Bronchial epithelial cell (primary cell): ENCODE results near the gene BAHCC1. TPM values are rescaled to one million over a fixed set of nuclear protein-coding genes. Genes with fewer than 3 reads are reported as not detected.

Experiments used
- DNase-seq: peaks from one replicate; pipeline ENCODE4 v3.0.0-alpha.2; 2010; ENCODE audit warnings: low read depth
- FAIRE-seq: peaks from 2 replicates; lab custom pipeline; 2011; peaks lifted over from hg19 to GRCh38; lab: Jason Lieb, UNC
- H3K27me3 ChIP-seq: 2 replicates; pipeline ENCODE4 v1.5.1; 2011; ENCODE audit warnings: low read length; ENCODE audit not compliant: control insufficient read depth, insufficient read depth
- H3K36me3 ChIP-seq: 2 replicates; pipeline ENCODE4 v1.5.1; 2011; ENCODE audit warnings: low read length; ENCODE audit not compliant: control insufficient read depth, insufficient read depth
- H3K4me3 ChIP-seq: 2 replicates; pipeline ENCODE4 v1.5.1; 2011; ENCODE audit warnings: mild to moderate bottlenecking, low read depth, low read length, control low read depth
- CTCF ChIP-seq: IDR thresholded peaks from 2 replicates; pipeline ENCODE4 v1.5.1; 2011; ENCODE audit warnings: mild to moderate bottlenecking, moderate library complexity, low read length, control low read depth, inconsistent platforms; ENCODE audit not compliant: insufficient read depth, severe bottlenecking
- total RNA-seq: library from RNA; depleted of rRNA; stranded (reverse); fragments of >200 nt; gene quantifications from 2 replicates; pipeline ENCODE4 v1.2.1, GENCODE V29; 2014

The BAHCC1 gene
- total RNA-seq, 1 donor from 2014 or later, result 0.79 TPM

- peaks cover 5% of the 10 kb centered on the region for H3K27me3 ChIP-seq
- H3K4me3 ChIP-seq, result no peak overlapping the region
- no peaks in the 10 kb centered on the region for H3K36me3 ChIP-seq
- FAIRE-seq (no peak), DNase-seq (no peak)
- TF ChIP-seq CTCF, result no peak
Measured at GRCh38 chr17:81373536-81374160, 21.6 kb upstream of the BAHCC1 start.

- H3K36me3 ChIP-seq, result no peaks in the 10 kb centered on the region
- H3K4me3 ChIP-seq, result no peak overlapping the region
- no peak for FAIRE-seq
- no peak for TF ChIP-seq CTCF
- DNase-seq, result no peak
- H3K27me3 ChIP-seq, result peaks cover 4% of the 10 kb centered on the region
Measured at GRCh38 chr17:81374890-81375289, 20.4 kb upstream of the BAHCC1 start.

GRCh38 chr17:81376946-81377714, 18.1 kb upstream of the BAHCC1 start:
- Histone ChIP-seq H3K4me3 (no peak overlapping the region), H3K27me3 (peaks cover 4% of the 10 kb centered on the region), H3K36me3 (no peaks in the 10 kb centered on the region)
- DNase-seq (no peak), FAIRE-seq (no peak)
- no peak for TF ChIP-seq CTCF

- DNase-seq, result no peak
- no peak for FAIRE-seq
- Histone ChIP-seq H3K36me3 (no peaks in the 10 kb centered on the region), H3K4me3 (no peak overlapping the region), H3K27me3 (peaks cover 6% of the 10 kb centered on the region)
- no peak for TF ChIP-seq CTCF
Measured at GRCh38 chr17:81378941-81379511, 16.2 kb upstream of the BAHCC1 start.

- DNase-seq, result peak; percentile 59
- Histone ChIP-seq H3K36me3 (no peaks in the 10 kb centered on the region), H3K4me3 (no peak overlapping the region), H3K27me3 (peaks cover 6% of the 10 kb centered on the region)
- no peak for FAIRE-seq
- peak; percentile 24 for TF ChIP-seq CTCF
Measured at GRCh38 chr17:81379523-81379942, 15.7 kb upstream of the BAHCC1 start.
